ENCODE results near the gene HAVCR1.

DNA sequence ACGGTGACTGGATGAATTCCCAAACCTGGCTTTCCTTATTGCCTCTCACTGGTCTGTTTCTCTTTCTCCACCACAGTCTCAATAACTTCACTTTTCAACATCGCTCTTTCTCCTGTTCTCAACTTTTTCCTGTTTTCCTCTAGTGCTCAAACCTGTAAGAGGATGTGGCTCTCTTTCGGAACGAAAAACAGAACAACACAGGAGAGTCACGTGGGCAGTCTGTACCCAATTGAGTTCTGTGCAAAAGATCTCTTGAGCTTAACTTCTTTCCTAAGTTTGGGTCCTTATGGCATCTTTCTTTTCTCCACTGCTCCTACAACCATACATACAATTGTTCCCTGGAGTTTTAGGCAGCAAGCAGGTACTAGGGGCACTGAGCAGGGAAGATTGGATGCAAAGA lies 8.9 kb downstream of the HAVCR1 start:
- TF ChIP-seq, protein P1, sequence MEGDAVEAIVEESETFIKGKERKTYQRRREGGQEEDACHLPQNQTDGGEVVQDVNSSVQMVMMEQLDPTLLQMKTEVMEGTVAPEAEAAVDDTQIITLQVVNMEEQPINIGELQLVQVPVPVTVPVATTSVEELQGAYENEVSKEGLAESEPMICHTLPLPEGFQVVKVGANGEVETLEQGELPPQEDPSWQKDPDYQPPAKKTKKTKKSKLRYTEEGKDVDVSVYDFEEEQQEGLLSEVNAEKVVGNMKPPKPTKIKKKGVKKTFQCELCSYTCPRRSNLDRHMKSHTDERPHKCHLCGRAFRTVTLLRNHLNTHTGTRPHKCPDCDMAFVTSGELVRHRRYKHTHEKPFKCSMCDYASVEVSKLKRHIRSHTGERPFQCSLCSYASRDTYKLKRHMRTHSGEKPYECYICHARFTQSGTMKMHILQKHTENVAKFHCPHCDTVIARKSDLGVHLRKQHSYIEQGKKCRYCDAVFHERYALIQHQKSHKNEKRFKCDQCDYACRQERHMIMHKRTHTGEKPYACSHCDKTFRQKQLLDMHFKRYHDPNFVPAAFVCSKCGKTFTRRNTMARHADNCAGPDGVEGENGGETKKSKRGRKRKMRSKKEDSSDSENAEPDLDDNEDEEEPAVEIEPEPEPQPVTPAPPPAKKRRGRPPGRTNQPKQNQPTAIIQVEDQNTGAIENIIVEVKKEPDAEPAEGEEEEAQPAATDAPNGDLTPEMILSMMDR (IDR thresholded peaks at IDR 0.05 in 2 of 3, conservative IDR thresholded peaks at IDR 0.05 in 1 of 3; ENCODE audit: borderline replicate concordance in 1 of 3, insufficient read depth in 1 of 3, low read depth in 2 of 3, low read length in 2 of 3) = no peak
- no peak for TF ChIP-seq POLR2A (IDR thresholded peaks at IDR 0.05; ENCODE audit: borderline replicate concordance, extremely low read depth, insufficient read depth, insufficient read length)
- TF ChIP-seq EZH2phosphoT487 (IDR thresholded peaks at IDR 0.05; ENCODE audit: borderline replicate concordance) = no peak
- no peak for TF ChIP-seq JUND (IDR thresholded peaks at IDR 0.05)
- no peak for TF ChIP-seq FOSL1 (IDR thresholded peaks at IDR 0.05; ENCODE audit: low read depth)
- no peak for TF ChIP-seq RAD21 (IDR thresholded peaks at IDR 0.05; ENCODE audit: low read depth)
- no peak for TF ChIP-seq YY1 (IDR thresholded peaks at IDR 0.05; ENCODE audit: extremely low read depth, insufficient replicate concordance, low read depth, low read length)
- no peak for TF ChIP-seq POLR2AphosphoS5 (IDR thresholded peaks at IDR 0.05; ENCODE audit: low read depth, low read length)
- no peak for TF ChIP-seq EZH2 (IDR thresholded peaks at IDR 0.05)
- no peak for TF ChIP-seq EGR1 (IDR thresholded peaks at IDR 0.05; ENCODE audit: low read depth)
- no peak for TF ChIP-seq TCF7L2 (IDR thresholded peaks at IDR 0.05; ENCODE audit: borderline replicate concordance, extremely low read depth, insufficient read depth, insufficient read length)
- no peak for TF ChIP-seq SRF (IDR thresholded peaks at IDR 0.05; ENCODE audit: low read depth)
